ENCODE results near the gene EIF3A.

The EIF3A gene

DNA sequence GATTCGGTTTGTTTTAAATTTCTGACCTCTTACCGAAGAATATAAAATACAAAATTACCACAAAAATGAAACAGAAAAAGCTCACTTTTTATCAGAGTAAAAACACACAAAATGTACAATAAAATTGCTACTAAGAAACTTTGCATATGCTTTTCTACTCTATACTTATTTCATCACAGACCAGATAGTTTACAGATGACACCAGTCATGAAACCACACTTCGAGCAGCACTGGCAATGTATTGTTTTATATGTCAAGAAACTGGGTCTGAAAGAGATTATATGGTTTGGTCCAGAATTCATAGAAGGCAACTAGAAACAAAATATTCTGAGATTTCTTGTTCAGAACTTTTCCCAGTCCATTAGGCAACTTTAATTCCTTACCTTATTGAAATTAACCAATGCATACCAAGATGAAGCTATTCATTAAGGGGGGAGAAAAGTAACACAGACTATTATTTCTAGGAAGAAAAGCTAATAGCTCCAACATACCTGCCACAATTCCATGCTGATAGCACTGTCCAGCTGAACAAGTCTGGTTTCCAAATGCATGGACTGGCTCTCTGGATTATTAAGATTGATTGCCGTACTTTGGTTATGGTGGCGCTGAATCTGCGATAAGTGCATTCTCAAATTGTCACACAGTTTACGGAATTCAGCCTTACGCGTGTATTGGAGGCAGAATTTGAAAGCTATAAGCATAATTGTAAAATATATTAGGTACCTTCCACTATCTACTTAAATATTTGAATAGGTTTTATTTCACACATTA is 10.0 kb downstream of the EIF3A start:
- TF ChIP-seq, protein P1, sequence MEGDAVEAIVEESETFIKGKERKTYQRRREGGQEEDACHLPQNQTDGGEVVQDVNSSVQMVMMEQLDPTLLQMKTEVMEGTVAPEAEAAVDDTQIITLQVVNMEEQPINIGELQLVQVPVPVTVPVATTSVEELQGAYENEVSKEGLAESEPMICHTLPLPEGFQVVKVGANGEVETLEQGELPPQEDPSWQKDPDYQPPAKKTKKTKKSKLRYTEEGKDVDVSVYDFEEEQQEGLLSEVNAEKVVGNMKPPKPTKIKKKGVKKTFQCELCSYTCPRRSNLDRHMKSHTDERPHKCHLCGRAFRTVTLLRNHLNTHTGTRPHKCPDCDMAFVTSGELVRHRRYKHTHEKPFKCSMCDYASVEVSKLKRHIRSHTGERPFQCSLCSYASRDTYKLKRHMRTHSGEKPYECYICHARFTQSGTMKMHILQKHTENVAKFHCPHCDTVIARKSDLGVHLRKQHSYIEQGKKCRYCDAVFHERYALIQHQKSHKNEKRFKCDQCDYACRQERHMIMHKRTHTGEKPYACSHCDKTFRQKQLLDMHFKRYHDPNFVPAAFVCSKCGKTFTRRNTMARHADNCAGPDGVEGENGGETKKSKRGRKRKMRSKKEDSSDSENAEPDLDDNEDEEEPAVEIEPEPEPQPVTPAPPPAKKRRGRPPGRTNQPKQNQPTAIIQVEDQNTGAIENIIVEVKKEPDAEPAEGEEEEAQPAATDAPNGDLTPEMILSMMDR (IDR thresholded peaks at IDR 0.05; ENCODE audit: low read depth, low read length, missing control alignments): no peak
- peaks cover 62% of the 10 kb centered on the region for H3K36me3 ChIP-seq (replicated peaks)
- H3K4me3 ChIP-seq (ENCODE audit: low read depth, low read length): no peak overlapping the region
- in situ Hi-C loops (cut with HindIII; ENCODE audit: low pct_ligation_motif_present, low sequenced_read_pairs): no loop called here
- no peak overlapping the region for H3K27ac ChIP-seq
- H3K27me3 ChIP-seq (replicated peaks): no peaks in the 10 kb centered on the region
- DNase-seq: no peak

DNA sequence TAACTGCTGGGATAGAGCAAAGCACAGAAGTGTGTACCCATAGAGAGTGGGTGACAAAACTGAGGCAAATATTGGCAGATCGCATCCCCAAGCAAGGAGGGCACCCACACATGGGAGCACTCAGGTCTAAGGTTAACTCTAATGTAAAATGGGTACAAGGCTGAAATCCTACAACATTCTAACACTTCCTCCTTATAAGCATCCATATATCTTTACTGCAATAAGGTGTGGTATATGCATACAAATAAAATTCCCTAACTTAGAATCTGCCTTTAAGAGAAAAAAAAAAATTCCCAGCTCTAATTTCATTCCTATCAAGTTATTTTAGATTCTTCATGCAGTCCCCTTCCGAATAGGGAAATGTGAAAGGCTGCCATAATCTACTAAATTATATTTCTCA is 18.7 kb downstream of the EIF3A start:
- in situ Hi-C loops (cut with HindIII; ENCODE audit: low pct_ligation_motif_present, low sequenced_read_pairs): no loop called here

DNA sequence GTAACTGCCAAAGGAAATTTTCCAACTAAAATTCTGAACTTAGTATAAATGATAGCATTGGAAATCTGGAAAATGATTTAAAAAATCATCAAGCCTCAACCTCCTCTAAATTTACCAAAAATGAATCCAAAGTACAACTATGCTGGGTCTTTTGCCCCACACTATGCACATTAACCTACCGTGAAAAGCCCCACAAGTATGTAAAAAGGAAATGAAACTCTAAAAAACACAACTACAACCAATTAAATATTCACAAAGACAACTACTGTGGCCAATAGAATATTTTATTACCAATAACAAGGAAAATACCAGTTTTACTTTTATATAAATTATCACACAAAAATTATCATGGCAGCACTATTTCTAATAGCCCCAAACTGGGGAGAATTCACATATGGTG is 19.3 kb downstream of the EIF3A start:
- Histone ChIP-seq H3K36me3 (replicated peaks) (peaks cover 93% of the 10 kb centered on the region), H3K27ac (no peak overlapping the region), H3K4me3 (ENCODE audit: low read depth, low read length) (no peak overlapping the region), H3K27me3 (replicated peaks) (no peaks in the 10 kb centered on the region)
- TF ChIP-seq, protein P1 (IDR thresholded peaks at IDR 0.05; ENCODE audit: low read depth, low read length, missing control alignments): no peak
- in situ Hi-C loops (cut with HindIII; ENCODE audit: low pct_ligation_motif_present, low sequenced_read_pairs): no loop called here
- DNase-seq: no peak

More for the DNA sequence above, 18.7 kb downstream of the EIF3A start:
- H3K4me3 ChIP-seq (ENCODE audit: low read depth, low read length): no peak overlapping the region
- H3K27ac ChIP-seq: no peak overlapping the region
- TF ChIP-seq, protein P1 (IDR thresholded peaks at IDR 0.05; ENCODE audit: low read depth, low read length, missing control alignments): no peak
- H3K27me3 ChIP-seq (replicated peaks): no peaks in the 10 kb centered on the region
- H3K36me3 ChIP-seq (replicated peaks): peaks cover 92% of the 10 kb centered on the region
- DNase-seq: no peak

DNA sequence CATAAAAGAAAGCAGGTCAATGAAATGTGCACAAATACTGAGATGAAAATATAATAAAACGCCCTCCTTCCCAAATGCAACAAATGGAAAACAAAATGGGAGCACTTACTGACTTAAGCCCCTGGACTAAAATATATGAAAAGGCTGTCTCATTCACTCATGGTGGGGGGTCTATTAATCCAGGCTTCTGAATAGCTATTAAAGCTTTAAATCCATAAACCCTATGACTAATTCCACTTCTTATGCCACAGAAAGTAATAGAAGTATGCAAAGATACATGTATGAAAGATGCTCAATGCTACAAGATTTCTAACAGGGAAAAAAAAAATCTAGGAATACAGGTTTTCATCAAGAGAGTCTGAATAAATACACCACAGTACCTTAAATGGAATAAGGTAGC is 20.5 kb downstream of the EIF3A start:
- TF ChIP-seq, protein P1 (IDR thresholded peaks at IDR 0.05; ENCODE audit: low read depth, low read length, missing control alignments): no peak
- no peaks in the 10 kb centered on the region for H3K27me3 ChIP-seq (replicated peaks)
- no peak overlapping the region for H3K4me3 ChIP-seq (ENCODE audit: low read depth, low read length)
- H3K36me3 ChIP-seq (replicated peaks): peaks cover 90% of the 10 kb centered on the region
- in situ Hi-C loops (cut with HindIII; ENCODE audit: low pct_ligation_motif_present, low sequenced_read_pairs): no loop called here
- no peak overlapping the region for H3K27ac ChIP-seq
- no peak for DNase-seq

DNA sequence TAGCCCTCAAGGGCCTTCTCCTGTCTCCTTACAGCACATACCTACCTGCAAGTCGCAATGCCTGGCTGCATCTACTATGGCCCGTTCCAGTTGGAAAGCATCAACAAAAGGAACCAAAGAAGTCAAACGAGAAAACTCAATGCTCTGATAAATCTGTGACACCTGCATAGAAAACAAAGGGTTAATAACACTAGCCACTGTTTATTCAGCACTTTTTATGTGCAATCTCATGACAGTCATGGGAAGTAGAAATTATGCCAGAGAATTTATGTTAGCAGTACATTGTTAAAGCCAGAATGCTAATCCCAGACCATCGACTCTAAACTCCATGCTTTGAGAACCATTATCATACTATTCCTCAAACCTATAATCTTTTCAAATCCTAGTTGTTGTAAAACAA is 21.1 kb downstream of the EIF3A start:
- Histone ChIP-seq H3K4me3 (ENCODE audit: low read depth, low read length) (no peak overlapping the region), H3K27me3 (replicated peaks) (no peaks in the 10 kb centered on the region), H3K36me3 (replicated peaks) (peaks cover 90% of the 10 kb centered on the region), H3K27ac (no peak overlapping the region)
- DNase-seq: no peak
- TF ChIP-seq, protein P1 (IDR thresholded peaks at IDR 0.05; ENCODE audit: low read depth, low read length, missing control alignments): no peak
- in situ Hi-C loops (cut with HindIII; ENCODE audit: low pct_ligation_motif_present, low sequenced_read_pairs): no loop called here

DNA sequence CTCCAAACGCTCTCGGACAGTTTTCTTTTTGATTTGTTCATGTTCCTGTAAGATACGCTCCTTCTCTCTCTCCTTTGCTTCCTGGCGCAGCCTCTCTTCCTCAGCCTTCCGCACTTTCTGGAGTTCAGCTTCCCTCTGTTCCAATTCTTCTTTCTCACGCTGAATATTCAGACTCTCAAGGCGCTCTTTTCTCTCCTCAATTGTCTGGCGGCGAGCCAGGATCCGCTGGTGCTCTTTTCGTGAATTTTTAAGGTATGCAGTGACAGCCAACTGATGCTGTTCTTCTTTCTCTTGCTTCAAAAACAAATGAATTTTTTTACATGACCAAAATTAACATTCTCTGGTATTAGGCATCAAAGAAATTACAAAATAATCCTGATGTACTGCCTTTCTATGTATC is 22.6 kb downstream of the EIF3A start:
- in situ Hi-C loops (cut with HindIII; ENCODE audit: low pct_ligation_motif_present, low sequenced_read_pairs): no loop called here
- TF ChIP-seq, protein P1 (IDR thresholded peaks at IDR 0.05; ENCODE audit: low read depth, low read length, missing control alignments): no peak

More for the DNA sequence above, 22.6 kb downstream of the EIF3A start:
- Histone ChIP-seq H3K27me3 (replicated peaks) (no peaks in the 10 kb centered on the region), H3K4me3 (ENCODE audit: low read depth, low read length) (no peak overlapping the region), H3K27ac (no peak overlapping the region), H3K36me3 (replicated peaks) (peaks cover 89% of the 10 kb centered on the region)
- no peak for DNase-seq
